SK-N-SH treated with all-trans-retinoic acid at 6 μM for 48 hours (cell line): ENCODE measurements around the gene TSPAN9.
A peak's percentile ranks its signal among the peaks of the same experiment; 100 is the strongest.

Experiments
- ATAC-seq: fragments of 200-7000 bp; cut with Tn5 transposase; 3 replicates; pipeline ENCODE4 v1.9.1; 2020; ENCODE audit warnings: mild to moderate bottlenecking, moderate library complexity
- BACH2 ChIP-seq: fragments of 250-450 bp; sonication (Bioruptor Pico); IDR thresholded peaks from 2 replicates; pipeline ENCODE4 v1.9.0; 2021; ENCODE audit warnings: mild to moderate bottlenecking, borderline replicate concordance
- CREB5 ChIP-seq: fragments of 250-450 bp; sonication (Bioruptor Pico); IDR thresholded peaks from 2 replicates; pipeline ENCODE4 v1.5.1; 2020; ENCODE audit warnings: low read depth, mild to moderate bottlenecking, moderate library complexity
- CSDC2 ChIP-seq: fragments of 250-450 bp; sonication (Bioruptor Pico); IDR thresholded peaks from 2 replicates; pipeline ENCODE4 v1.5.0; 2020; ENCODE audit warnings: mild to moderate bottlenecking, moderate library complexity
- ESRRG ChIP-seq: fragments of 250-450 bp; sonication (Bioruptor Pico); IDR thresholded peaks from 2 replicates; pipeline ENCODE4 v1.6.1; 2021; ENCODE audit warnings: mild to moderate bottlenecking
- GLIS3 ChIP-seq: fragments of 250-450 bp; sonication (Bioruptor Pico); IDR thresholded peaks from 2 replicates; pipeline ENCODE4 v1.5.0; 2020; ENCODE audit warnings: mild to moderate bottlenecking, moderate library complexity
- ISL1 ChIP-seq: fragments of 250-450 bp; sonication (Bioruptor Pico); IDR thresholded peaks from 2 replicates; pipeline ENCODE4 v2.1.2; 2022; ENCODE audit warnings: mild to moderate bottlenecking, moderate library complexity
- PATZ1 ChIP-seq: fragments of 250-450 bp; sonication (Bioruptor Pico); IDR thresholded peaks from 2 replicates; pipeline ENCODE4 v1.8.0; 2020; ENCODE audit warnings: mild to moderate bottlenecking, moderate library complexity, borderline replicate concordance
- PPARA ChIP-seq: fragments of 250-450 bp; sonication (Bioruptor Pico); IDR thresholded peaks from 2 replicates; pipeline ENCODE4 v1.5.0; 2020; ENCODE audit warnings: mild to moderate bottlenecking, borderline replicate concordance
- RARB ChIP-seq: fragments of 250-450 bp; sonication (Bioruptor Pico); IDR thresholded peaks from 2 replicates; pipeline ENCODE4 v1.8.0; 2021; ENCODE audit warnings: mild to moderate bottlenecking, moderate library complexity
- SNAI2 ChIP-seq: fragments of 250-450 bp; sonication (Bioruptor Pico); IDR thresholded peaks from 2 replicates; pipeline ENCODE4 v1.5.0; 2020; ENCODE audit warnings: mild to moderate bottlenecking, moderate library complexity
- TOX ChIP-seq: fragments of 250-450 bp; sonication (Bioruptor Pico); IDR thresholded peaks from 2 replicates; pipeline ENCODE4 v1.8.0; 2021; ENCODE audit warnings: mild to moderate bottlenecking, moderate library complexity, borderline replicate concordance
- TSHZ2 ChIP-seq: fragments of 250-450 bp; sonication (Bioruptor Pico); IDR thresholded peaks from 2 replicates; pipeline ENCODE4 v1.5.0; 2020; ENCODE audit warnings: mild to moderate bottlenecking, moderate library complexity
- ZC3H10 ChIP-seq: fragments of 250-450 bp; sonication (Bioruptor Pico); IDR thresholded peaks from 2 replicates; pipeline ENCODE4 v1.5.1; 2021; ENCODE audit warnings: mild to moderate bottlenecking, moderate library complexity
- ZFP3 ChIP-seq: fragments of 250-450 bp; sonication (Bioruptor Pico); IDR thresholded peaks from 2 replicates; pipeline ENCODE4 v1.5.0; 2020; ENCODE audit warnings: mild to moderate bottlenecking, moderate library complexity
- ZFP30 ChIP-seq: fragments of 450-650 bp; formaldehyde crosslinking; IDR thresholded peaks from 2 replicates; pipeline ENCODE4 v1.5.0; 2022; ENCODE audit warnings: mild to moderate bottlenecking, moderate library complexity
- ZNF70 ChIP-seq: fragments of 450-650 bp; formaldehyde crosslinking; IDR thresholded peaks from 2 replicates; pipeline ENCODE4 v1.5.0; 2020; ENCODE audit warnings: mild to moderate bottlenecking, moderate library complexity
- ZNF8 ChIP-seq: fragments of 450-650 bp; formaldehyde crosslinking; IDR thresholded peaks from 2 replicates; pipeline ENCODE4 v1.5.0; 2020; ENCODE audit warnings: mild to moderate bottlenecking, moderate library complexity

TSPAN9 gene

GRCh38 chr12:3197131-3197818 is 120.1 kb downstream of the TSPAN9 start (continued):
- no peak for TF ChIP-seq PATZ1 (CRISPR knock-in tag)

GRCh38 chr12:3199551-3200031 is 122.4 kb downstream of the TSPAN9 start:
- TF ChIP-seq CREB5 (CRISPR knock-in tag) (no peak), ZC3H10 (no peak), TOX (CRISPR knock-in tag) (no peak), ZFP30 (CRISPR knock-in tag) (no peak), ZFP3 (CRISPR knock-in tag) (no peak), CSDC2 (CRISPR knock-in tag) (no peak), PATZ1 (CRISPR knock-in tag) (no peak), TSHZ2 (CRISPR knock-in tag) (no peak), ISL1 (no peak), ZNF70 (CRISPR knock-in tag) (no peak), BACH2 (no peak), RARB (CRISPR knock-in tag) (no peak)
- peak; percentile 56 for ATAC-seq

GRCh38 chr12:3200032-3200617 is 122.9 kb downstream of the TSPAN9 start:
- peak; percentile 86 for ATAC-seq
- TF ChIP-seq ZNF8 (CRISPR knock-in tag): no peak
- TF ChIP-seq BACH2: no peak
- TF ChIP-seq CSDC2 (CRISPR knock-in tag): no peak
- TF ChIP-seq TOX (CRISPR knock-in tag): no peak
- no peak for TF ChIP-seq ZC3H10
- TF ChIP-seq GLIS3 (CRISPR knock-in tag): no peak
- no peak for TF ChIP-seq PPARA (CRISPR knock-in tag)
- no peak for TF ChIP-seq RARB (CRISPR knock-in tag)
- no peak for TF ChIP-seq SNAI2 (CRISPR knock-in tag)

GRCh38 chr12:3200814-3201233 is 123.6 kb downstream of the TSPAN9 start:
- ATAC-seq: peak; percentile 17
- TF ChIP-seq CSDC2 (CRISPR knock-in tag) (no peak), ESRRG (CRISPR knock-in tag) (no peak), TOX (CRISPR knock-in tag) (no peak), CREB5 (CRISPR knock-in tag) (no peak), ZFP30 (CRISPR knock-in tag) (no peak), SNAI2 (CRISPR knock-in tag) (no peak)
- TF ChIP-seq, all 23 proteins: peak for 0
